Measurements from ENCODE around the gene DMXL2.

Gene DMXL2

DNA sequence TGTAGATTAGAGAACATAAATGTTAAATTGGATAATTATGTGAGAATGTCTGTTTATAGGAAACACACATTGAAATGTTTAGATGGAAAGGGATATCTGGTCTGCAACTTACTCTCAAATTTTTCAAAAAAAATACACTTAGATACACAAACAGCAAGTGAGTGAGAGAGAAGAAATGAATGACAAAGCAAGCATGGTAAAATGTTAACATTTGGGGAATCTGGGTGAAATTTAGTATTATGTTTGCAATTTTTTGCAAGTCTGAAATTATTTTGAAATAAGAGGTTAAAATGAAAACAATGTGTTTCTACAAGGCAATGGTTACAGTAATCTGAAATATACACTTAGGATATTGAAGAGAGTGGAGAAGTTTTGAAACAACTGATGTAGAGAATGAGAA lies 146.8 kb downstream of the DMXL2 start:
- no peak overlapping the region for H2AFZ ChIP-seq (ENCODE audit: low read depth, low read length)
- H3K4me1 ChIP-seq (ENCODE audit: low read length): no peaks in the 10 kb centered on the region
- TF ChIP-seq EZH2phosphoT487 (IDR thresholded peaks at IDR 0.05; ENCODE audit: low read depth): no peak
- TF ChIP-seq, protein P1, sequence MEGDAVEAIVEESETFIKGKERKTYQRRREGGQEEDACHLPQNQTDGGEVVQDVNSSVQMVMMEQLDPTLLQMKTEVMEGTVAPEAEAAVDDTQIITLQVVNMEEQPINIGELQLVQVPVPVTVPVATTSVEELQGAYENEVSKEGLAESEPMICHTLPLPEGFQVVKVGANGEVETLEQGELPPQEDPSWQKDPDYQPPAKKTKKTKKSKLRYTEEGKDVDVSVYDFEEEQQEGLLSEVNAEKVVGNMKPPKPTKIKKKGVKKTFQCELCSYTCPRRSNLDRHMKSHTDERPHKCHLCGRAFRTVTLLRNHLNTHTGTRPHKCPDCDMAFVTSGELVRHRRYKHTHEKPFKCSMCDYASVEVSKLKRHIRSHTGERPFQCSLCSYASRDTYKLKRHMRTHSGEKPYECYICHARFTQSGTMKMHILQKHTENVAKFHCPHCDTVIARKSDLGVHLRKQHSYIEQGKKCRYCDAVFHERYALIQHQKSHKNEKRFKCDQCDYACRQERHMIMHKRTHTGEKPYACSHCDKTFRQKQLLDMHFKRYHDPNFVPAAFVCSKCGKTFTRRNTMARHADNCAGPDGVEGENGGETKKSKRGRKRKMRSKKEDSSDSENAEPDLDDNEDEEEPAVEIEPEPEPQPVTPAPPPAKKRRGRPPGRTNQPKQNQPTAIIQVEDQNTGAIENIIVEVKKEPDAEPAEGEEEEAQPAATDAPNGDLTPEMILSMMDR (IDR thresholded peaks at IDR 0.05; ENCODE audit: low read depth, low read length): no peak
- H3K9me3 ChIP-seq (ENCODE audit: insufficient read depth, low read length): no peaks in the 10 kb centered on the region
- H3K27me3 ChIP-seq (ENCODE audit: low read depth, low read length): no peaks in the 10 kb centered on the region
- H3K4me3 ChIP-seq (ENCODE audit: low read length): no peak overlapping the region
- H3K36me3 ChIP-seq (replicated peaks; ENCODE audit: low read depth, low read length): no peaks in the 10 kb centered on the region
- no peak overlapping the region for H3K4me2 ChIP-seq (ENCODE audit: low read length)
- no peak overlapping the region for H3K9ac ChIP-seq (ENCODE audit: low read length)
- H4K20me1 ChIP-seq (ENCODE audit: insufficient read depth, low read length): no peaks in the 10 kb centered on the region
- no peak overlapping the region for H3K27ac ChIP-seq (ENCODE audit: low read length)
- no peaks in the 10 kb centered on the region for H3K79me2 ChIP-seq (ENCODE audit: low read length)

DNA sequence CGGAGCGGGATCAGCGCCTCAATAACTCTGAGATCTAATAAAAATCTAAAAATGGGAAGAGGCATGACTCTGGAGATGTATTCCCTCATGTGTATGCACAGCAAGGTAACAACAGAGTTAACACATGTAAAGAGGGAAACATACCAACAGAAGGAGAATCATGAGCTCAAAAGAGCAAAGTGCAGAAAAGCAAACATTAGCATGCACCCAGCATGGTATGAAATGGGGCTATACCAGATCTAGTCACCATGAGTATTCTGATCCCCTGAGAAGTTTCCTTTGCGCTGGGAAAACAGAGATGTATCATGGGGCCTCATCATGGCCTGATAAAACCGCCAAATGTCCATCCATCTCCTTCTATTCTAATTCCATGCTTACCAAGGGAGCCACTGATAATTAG lies 152.1 kb downstream of the DMXL2 start:
- Histone ChIP-seq H3K27me3 (ENCODE audit: low read depth, low read length) (no peaks in the 10 kb centered on the region), H3K9ac (ENCODE audit: low read length) (no peak overlapping the region), H4K20me1 (ENCODE audit: insufficient read depth, low read length) (no peaks in the 10 kb centered on the region), H3K27ac (ENCODE audit: low read length) (no peak overlapping the region), H3K79me2 (ENCODE audit: low read length) (no peaks in the 10 kb centered on the region), H3K36me3 (replicated peaks; ENCODE audit: low read depth, low read length) (no peaks in the 10 kb centered on the region), H3K4me2 (ENCODE audit: low read length) (no peak overlapping the region), H3K9me3 (ENCODE audit: insufficient read depth, low read length) (no peaks in the 10 kb centered on the region), H3K4me3 (ENCODE audit: low read length) (no peak overlapping the region), H3K4me1 (ENCODE audit: low read length) (no peaks in the 10 kb centered on the region), H2AFZ (ENCODE audit: low read depth, low read length) (no peak overlapping the region)
- no peak for TF ChIP-seq EZH2phosphoT487 (IDR thresholded peaks at IDR 0.05; ENCODE audit: low read depth)
- TF ChIP-seq, protein P1 (IDR thresholded peaks at IDR 0.05; ENCODE audit: low read depth, low read length): no peak

DNA sequence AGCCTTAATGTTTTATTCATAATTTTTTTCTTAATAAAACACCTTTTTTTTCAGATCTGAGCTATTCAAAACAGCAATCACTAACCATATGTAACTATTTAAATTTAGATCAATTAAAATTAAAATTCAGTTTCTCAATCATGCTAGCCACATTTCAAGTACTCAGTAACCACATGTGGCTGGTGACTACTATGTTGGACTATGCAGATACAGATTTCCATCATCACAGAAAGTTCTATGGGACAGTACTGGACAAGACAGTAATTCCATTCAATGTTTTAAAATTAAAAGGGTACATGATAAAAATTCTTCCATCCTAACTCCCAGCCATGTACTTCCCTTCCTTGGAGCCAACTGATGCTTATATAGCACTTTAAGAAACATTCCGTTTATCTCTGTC lies 161.8 kb downstream of the DMXL2 start:
- H3K27ac ChIP-seq (ENCODE audit: low read length): no peak overlapping the region
- TF ChIP-seq, protein P1 (IDR thresholded peaks at IDR 0.05; ENCODE audit: low read depth, low read length): no peak
- no peak for TF ChIP-seq EZH2phosphoT487 (IDR thresholded peaks at IDR 0.05; ENCODE audit: low read depth)
- no peaks in the 10 kb centered on the region for H3K27me3 ChIP-seq (ENCODE audit: low read depth, low read length)
- no peaks in the 10 kb centered on the region for H4K20me1 ChIP-seq (ENCODE audit: insufficient read depth, low read length)
- H3K79me2 ChIP-seq (ENCODE audit: low read length): no peaks in the 10 kb centered on the region
- H3K9me3 ChIP-seq (ENCODE audit: insufficient read depth, low read length): no peaks in the 10 kb centered on the region
- H3K36me3 ChIP-seq (replicated peaks; ENCODE audit: low read depth, low read length): peaks cover 3% of the 10 kb centered on the region
- H3K4me2 ChIP-seq (ENCODE audit: low read length): no peak overlapping the region
- no peaks in the 10 kb centered on the region for H3K4me1 ChIP-seq (ENCODE audit: low read length)
- H3K4me3 ChIP-seq (ENCODE audit: low read length): no peak overlapping the region
- H2AFZ ChIP-seq (ENCODE audit: low read depth, low read length): no peak overlapping the region
- H3K9ac ChIP-seq (ENCODE audit: low read length): no peak overlapping the region

DNA sequence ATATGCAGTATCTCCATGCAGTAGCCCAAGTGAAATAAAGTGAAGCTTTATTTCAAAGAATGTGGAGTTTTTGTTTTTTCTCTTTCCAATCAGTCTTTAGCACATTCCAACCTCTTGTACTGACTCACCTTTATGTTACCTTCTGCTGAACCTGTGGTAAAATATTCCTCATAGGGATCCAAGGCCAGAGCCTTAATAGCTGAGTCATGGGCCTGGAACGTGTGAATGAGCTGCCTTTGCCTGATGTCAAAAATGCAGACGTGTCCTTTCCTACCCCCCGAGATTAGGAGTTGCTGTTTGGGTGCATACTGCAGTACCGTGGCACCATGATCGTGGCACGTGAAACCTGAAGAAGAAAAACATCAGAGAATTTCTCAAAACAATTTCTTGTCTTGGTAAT lies 172.6 kb downstream of the DMXL2 start:
- H3K4me3 ChIP-seq (ENCODE audit: low read length): no peak overlapping the region
- no peaks in the 10 kb centered on the region for H4K20me1 ChIP-seq (ENCODE audit: insufficient read depth, low read length)
- H2AFZ ChIP-seq (ENCODE audit: low read depth, low read length): no peak overlapping the region
- no peaks in the 10 kb centered on the region for H3K79me2 ChIP-seq (ENCODE audit: low read length)
- H3K4me1 ChIP-seq (ENCODE audit: low read length): no peaks in the 10 kb centered on the region
- H3K9me3 ChIP-seq (ENCODE audit: insufficient read depth, low read length): no peaks in the 10 kb centered on the region
- H3K27ac ChIP-seq (ENCODE audit: low read length): no peak overlapping the region
- TF ChIP-seq EZH2phosphoT487 (IDR thresholded peaks at IDR 0.05; ENCODE audit: low read depth): no peak
- TF ChIP-seq, protein P1 (IDR thresholded peaks at IDR 0.05; ENCODE audit: low read depth, low read length): no peak
- no peak overlapping the region for H3K9ac ChIP-seq (ENCODE audit: low read length)
- peaks cover 8% of the 10 kb centered on the region for H3K36me3 ChIP-seq (replicated peaks; ENCODE audit: low read depth, low read length)
- H3K27me3 ChIP-seq (ENCODE audit: low read depth, low read length): no peaks in the 10 kb centered on the region
- H3K4me2 ChIP-seq (ENCODE audit: low read length): no peak overlapping the region
